Neural crest cell (in vitro differentiated cells): Measurements from ENCODE around the gene ELMO1. TPM values are rescaled to one million over a fixed set of nuclear protein-coding genes. Genes with fewer than 3 reads are reported as not detected.

ENCODE experiments used
- DNase-seq: peaks from one replicate; pipeline ENCODE4 v3.0.0; 2021; ENCODE audit warnings: low read depth, mixed read lengths, low spot score
- H3K27ac Mint-ChIP-seq: one replicate; pipeline ENCODE4 v1.8.0; 2021; ENCODE audit warnings: mild to moderate bottlenecking, mixed read lengths; ENCODE audit not compliant: unreplicated experiment
- H3K27me3 Mint-ChIP-seq: 2 replicates; pipeline ENCODE4 v1.8.0; 2021; ENCODE audit warnings: low read depth, mild to moderate bottlenecking, mixed read lengths
- H3K36me3 Mint-ChIP-seq: 2 replicates; pipeline ENCODE4 v1.8.0; 2021; ENCODE audit warnings: low read depth, mild to moderate bottlenecking, mixed read lengths
- H3K4me1 Mint-ChIP-seq: 2 replicates; pipeline ENCODE4 v1.8.0; 2021; ENCODE audit warnings: mixed read lengths
- H3K4me3 Mint-ChIP-seq: one replicate; pipeline ENCODE4 v1.8.0; 2021; ENCODE audit warnings: mild to moderate bottlenecking, mixed read lengths
- H3K9me3 Mint-ChIP-seq: 2 replicates; pipeline ENCODE4 v1.8.0; 2021; ENCODE audit warnings: mixed read lengths
- total RNA-seq: library from RNA; stranded (reverse); gene quantifications from 2 replicates; pipeline ENCODE4 v1.2.1, GENCODE V29; 2021
- TF ChIP-seq, protein P1 (sequence below): fragments of 200-600 bp; sonication (generic); conservative IDR thresholded peaks from 2 replicates; pipeline ENCODE4 v1.5.0; 2021; ENCODE audit warnings: antibody characterized with exemption, mild to moderate bottlenecking

The ELMO1 gene
- total RNA-seq, 1 donor from 2014 or later = 7.4 TPM

DNA sequence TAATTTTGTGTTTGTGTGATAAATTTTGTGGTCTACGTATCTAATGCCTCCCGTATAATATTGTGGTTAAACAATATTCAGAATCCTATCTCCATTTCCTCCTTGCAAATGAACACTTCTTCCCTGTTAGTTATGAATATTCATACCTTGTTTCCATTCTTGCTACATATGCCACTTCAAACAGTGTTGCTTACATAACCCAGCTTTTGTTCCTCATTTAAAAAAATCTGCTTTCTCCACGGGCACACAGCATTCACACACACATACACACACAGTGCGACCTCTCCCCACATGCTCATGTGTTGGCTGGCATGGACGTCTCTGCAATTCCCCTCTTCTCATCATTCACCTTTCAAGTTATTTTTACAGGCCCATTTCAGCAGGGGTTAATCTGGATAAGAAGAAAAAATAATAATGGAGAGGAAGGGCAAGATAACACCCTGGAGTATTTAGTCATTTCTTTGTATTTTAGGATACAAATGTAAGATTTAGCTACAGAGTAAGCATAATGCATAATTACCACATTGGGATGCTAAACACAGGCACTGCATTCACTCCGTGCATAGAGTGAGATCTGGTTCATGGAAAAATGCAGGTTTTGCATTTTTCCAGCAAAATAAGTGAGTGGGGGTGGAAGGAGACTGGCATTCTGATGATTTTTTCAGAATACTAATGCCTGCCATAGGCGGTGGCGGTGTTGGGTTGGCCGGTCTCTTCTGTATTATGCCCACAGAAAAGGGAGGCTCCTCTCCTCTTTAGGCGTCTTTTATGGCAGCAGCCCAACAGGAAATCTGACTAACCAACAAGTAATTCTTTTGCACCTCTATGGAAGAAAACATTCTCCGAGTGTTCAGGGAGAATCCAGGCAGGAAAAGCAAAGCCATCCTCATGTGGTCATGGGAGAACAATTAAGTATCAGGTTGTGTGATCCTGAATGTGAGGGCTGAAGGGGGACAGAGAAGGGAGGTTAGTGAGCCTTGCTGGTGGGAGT is 31.7 kb upstream of the ELMO1 start:
- TF ChIP-seq, protein P1, sequence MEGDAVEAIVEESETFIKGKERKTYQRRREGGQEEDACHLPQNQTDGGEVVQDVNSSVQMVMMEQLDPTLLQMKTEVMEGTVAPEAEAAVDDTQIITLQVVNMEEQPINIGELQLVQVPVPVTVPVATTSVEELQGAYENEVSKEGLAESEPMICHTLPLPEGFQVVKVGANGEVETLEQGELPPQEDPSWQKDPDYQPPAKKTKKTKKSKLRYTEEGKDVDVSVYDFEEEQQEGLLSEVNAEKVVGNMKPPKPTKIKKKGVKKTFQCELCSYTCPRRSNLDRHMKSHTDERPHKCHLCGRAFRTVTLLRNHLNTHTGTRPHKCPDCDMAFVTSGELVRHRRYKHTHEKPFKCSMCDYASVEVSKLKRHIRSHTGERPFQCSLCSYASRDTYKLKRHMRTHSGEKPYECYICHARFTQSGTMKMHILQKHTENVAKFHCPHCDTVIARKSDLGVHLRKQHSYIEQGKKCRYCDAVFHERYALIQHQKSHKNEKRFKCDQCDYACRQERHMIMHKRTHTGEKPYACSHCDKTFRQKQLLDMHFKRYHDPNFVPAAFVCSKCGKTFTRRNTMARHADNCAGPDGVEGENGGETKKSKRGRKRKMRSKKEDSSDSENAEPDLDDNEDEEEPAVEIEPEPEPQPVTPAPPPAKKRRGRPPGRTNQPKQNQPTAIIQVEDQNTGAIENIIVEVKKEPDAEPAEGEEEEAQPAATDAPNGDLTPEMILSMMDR = no peak
- Mint-ChIP-seq H3K4me1 (peaks cover 27% of the 10 kb centered on the region), H3K27me3 (no peaks in the 10 kb centered on the region), H3K27ac (peak overlapping the region; percentile 83), H3K9me3 (no peaks in the 10 kb centered on the region), H3K4me3 (no peak overlapping the region), H3K36me3 (no peaks in the 10 kb centered on the region)
- no peak for DNase-seq

DNA sequence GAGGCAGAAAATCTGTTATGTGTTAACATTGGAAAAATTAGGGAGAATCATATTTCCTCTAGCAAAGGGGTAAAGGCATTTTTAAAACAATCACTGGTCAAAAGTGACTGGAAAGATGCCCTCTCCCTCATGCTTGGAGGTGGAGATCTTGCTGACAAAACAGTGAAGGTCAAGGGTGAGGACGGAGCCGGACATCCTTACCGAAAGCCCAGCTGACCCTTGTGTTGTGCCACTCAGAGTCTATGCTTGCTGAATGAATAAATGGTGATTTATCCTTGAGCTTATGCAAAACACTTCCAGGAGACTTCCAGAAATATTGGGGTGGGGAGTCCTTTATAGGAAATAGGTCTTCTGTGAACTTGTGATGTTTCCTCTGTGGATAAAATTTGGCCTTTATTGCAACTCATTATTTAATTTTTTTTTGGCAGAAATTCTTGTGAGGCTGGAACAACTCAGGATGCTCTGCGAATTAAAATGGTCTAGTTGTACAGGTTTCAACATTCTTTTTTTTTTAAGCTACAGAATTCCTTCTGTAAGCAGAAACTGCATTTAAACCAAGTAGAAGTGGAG is 28.3 kb upstream of the ELMO1 start:
- Mint-ChIP-seq H3K36me3 (no peaks in the 10 kb centered on the region), H3K9me3 (no peaks in the 10 kb centered on the region), H3K27me3 (no peaks in the 10 kb centered on the region), H3K27ac (no peak overlapping the region), H3K4me1 (peaks cover 8% of the 10 kb centered on the region), H3K4me3 (no peak overlapping the region)
- TF ChIP-seq, protein P1 = no peak
- no peak for DNase-seq

DNA sequence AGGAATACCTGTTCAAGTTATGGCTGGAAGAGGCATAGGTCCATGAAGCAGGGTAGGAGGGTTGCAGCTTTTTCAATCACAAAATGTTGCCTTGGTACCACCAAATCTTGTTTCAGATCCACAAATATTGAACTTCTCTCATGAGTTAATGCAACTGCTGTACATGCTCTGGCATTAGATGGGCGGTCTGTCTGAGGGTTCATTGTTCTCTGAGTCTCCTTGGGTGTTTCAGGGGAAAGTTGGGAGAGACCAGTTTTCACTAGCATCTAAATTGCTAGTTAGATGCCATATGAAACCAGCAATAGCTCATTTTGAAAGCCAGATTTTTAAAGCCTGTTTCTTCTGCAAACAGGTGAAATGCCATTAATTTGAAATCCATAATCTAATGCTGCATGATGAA is 27.8 kb upstream of the ELMO1 start:
- Mint-ChIP-seq H3K27ac (no peak overlapping the region), H3K27me3 (no peaks in the 10 kb centered on the region), H3K4me1 (peaks cover 8% of the 10 kb centered on the region), H3K4me3 (no peak overlapping the region), H3K9me3 (no peaks in the 10 kb centered on the region), H3K36me3 (no peaks in the 10 kb centered on the region)
- TF ChIP-seq, protein P1 = no peak
- DNase-seq = no peak

DNA sequence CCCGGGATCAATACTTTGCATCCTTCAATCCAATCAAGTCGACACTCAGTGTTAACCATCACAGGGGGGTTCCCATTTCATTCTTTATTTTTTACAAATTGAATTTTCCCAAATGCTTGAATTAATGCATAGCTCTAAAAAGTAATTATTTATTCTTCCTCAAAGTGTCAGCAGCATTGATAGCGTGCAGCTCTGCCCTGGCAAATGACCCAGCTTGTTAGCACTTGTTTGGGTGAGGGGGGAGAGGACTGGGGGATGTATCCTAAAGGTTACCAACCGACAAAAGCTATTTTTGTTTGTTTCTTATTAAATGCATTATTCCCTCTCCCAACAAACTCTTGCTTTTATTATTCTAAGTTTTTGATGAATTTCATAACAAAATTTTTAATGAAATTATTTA is 27.0 kb upstream of the ELMO1 start:
- Mint-ChIP-seq H3K27ac (no peak overlapping the region), H3K27me3 (no peaks in the 10 kb centered on the region), H3K4me3 (no peak overlapping the region)

DNA sequence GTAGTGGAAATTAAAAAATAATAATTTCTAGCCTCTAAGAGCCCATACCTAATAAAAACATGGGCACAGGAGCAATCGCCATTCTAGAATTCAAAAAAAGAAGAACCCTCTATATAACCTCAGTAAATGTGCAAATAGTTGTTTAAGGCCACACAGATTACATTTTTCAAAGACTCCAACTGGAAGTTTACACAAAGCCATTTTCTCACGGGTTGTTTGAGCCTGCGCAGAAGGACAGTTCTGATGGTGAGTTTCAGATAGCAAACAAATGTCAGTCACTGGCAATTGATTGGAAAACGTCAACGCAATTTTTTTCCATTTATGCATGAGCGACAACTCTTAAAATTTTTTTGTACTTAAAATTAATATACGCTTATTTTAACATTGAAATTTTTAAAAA is 23.0 kb upstream of the ELMO1 start:
- Mint-ChIP-seq H3K36me3 (no peaks in the 10 kb centered on the region), H3K9me3 (no peaks in the 10 kb centered on the region), H3K27me3 (no peaks in the 10 kb centered on the region), H3K27ac (no peak overlapping the region), H3K4me3 (no peak overlapping the region), H3K4me1 (peaks cover 4% of the 10 kb centered on the region)
- TF ChIP-seq, protein P1 = no peak
- DNase-seq = no peak

More for the DNA sequence above, 27.0 kb upstream of the ELMO1 start:
- no peaks in the 10 kb centered on the region for H3K36me3 Mint-ChIP-seq
- no peak for DNase-seq
- TF ChIP-seq, protein P1 = no peak
- peaks cover 8% of the 10 kb centered on the region for H3K4me1 Mint-ChIP-seq
- no peaks in the 10 kb centered on the region for H3K9me3 Mint-ChIP-seq
